Hepatocyte (in vitro differentiated cells): ENCODE data around the gene PPP2R2C.

Source experiments
- CTCF ChIP-seq: fragments of 200-600 bp; sonication (generic); IDR thresholded peaks from 2 replicates; pipeline ENCODE4 v1.5.1; 2016; ENCODE audit warnings: antibody characterized with exemption, mild to moderate bottlenecking; ENCODE audit not compliant: poor library complexity
- EZH2 ChIP-seq: fragments of 200-600 bp; sonication (generic); IDR thresholded peaks from 2 replicates; pipeline ENCODE4 v1.6.1; 2016; ENCODE audit warnings: antibody characterized with exemption, mild to moderate bottlenecking, borderline replicate concordance
- EZH2phosphoT487 ChIP-seq: fragments of 200-600 bp; sonication (generic); IDR thresholded peaks from one replicate; pipeline ENCODE4 v1.6.1; 2018; ENCODE audit warnings: antibody characterized with exemption, mild to moderate bottlenecking, low read depth, moderate library complexity; ENCODE audit not compliant: unreplicated experiment, severe bottlenecking

GRCh38 chr4:6402566-6403399 lies 69.6 kb downstream of the PPP2R2C start:
- no peak for TF ChIP-seq CTCF
- no peak for TF ChIP-seq EZH2
- TF ChIP-seq EZH2phosphoT487, result no peak
